HCT116 (cell line): ENCODE results near the gene MAS1. TPM values are rescaled to one million over a fixed set of nuclear protein-coding genes. Genes with fewer than 3 reads are reported as not detected.

Experiments used
- ATAC-seq: fragments of 200-7000 bp; cut with Tn5 transposase; 2 replicates; pipeline ENCODE4 v1.9.1; 2020; ENCODE audit warnings: mild to moderate bottlenecking, moderate library complexity
- BruUV-seq: library from RNA; stranded (reverse); fragments of 400-500 nt; replicated peaks from 2 replicates; lab custom pipeline; 2021; lab: Mats Ljungman, UMichigan
- CTCF ChIA-PET: fragments of 300-600 bp; sonication (Branson Sonifier 250); formaldehyde crosslinking; loops from one replicate; lab custom pipeline; 2021; ENCODE audit warnings: antibody characterized with exemption; lab: Charles Lee
- POLR2A ChIA-PET: fragments of 300-600, 350-600 bp; sonication (Branson Sonifier 250); formaldehyde crosslinking; loops from one replicate; lab custom pipeline; 2021; ENCODE audit warnings: antibody characterized with exemption; lab: Charles Lee
- RAD21 ChIA-PET, 2 experiments: fragments of 300-600 bp; sonication (Branson Sonifier 250); formaldehyde crosslinking; loops; one replicate each; lab custom pipeline; 2023; ENCODE audit warnings: low total read pairs in 2 of 2; ENCODE audit not compliant: uncharacterized antibody in 2 of 2, unreplicated experiment in 2 of 2, low non-redundant PET in 1 of 2; lab: Charles Lee
- DNase-seq: peaks from one replicate; pipeline ENCODE4 v3.0.0-alpha.2; 2010; ENCODE audit warnings: low read depth, low spot score
- H2AFZ ChIP-seq: fragments of 200-600 bp; shearing (Covaris generic), sonication (generic); 2 replicates; pipeline ENCODE4 v1.6.1; 2017; ENCODE audit warnings: low read depth, mixed run types, mixed read lengths, antibody characterized with exemption, low read length; ENCODE audit not compliant: poor library complexity, severe bottlenecking
- H3K27ac ChIP-seq: 2 replicates; pipeline ENCODE4 v1.5.1; 2012; ENCODE audit warnings: low read depth, low read length
- H3K27me3 ChIP-seq: fragments of 200-600 bp; sonication (generic); 2 replicates; pipeline ENCODE4 v1.6.1; 2016; ENCODE audit warnings: mixed run types, low read length, mixed read lengths; ENCODE audit not compliant: insufficient read depth
- H3K36me3 ChIP-seq, 2 experiments: fragments of 200-500 bp in 1 of 2; fragments of 200-600 bp in 1 of 2; sonication (Bioruptor generic) in 1 of 2; sonication (generic) in 1 of 2; 2 replicates each; pipeline versions ENCODE4 v1.5.1 to v1.6.1; 2014 to 2016; ENCODE audit warnings: low read length in 2 of 2, inconsistent platforms in 1 of 2, mixed read lengths in 1 of 2, mixed run types in 1 of 2; ENCODE audit not compliant: insufficient read depth in 2 of 2, control insufficient read depth in 1 of 2
- H3K4me1 ChIP-seq, 2 experiments: fragments of 200-600 bp in 1 of 2; sonication (generic) in 1 of 2; 2 replicates each; pipeline versions ENCODE4 v1.5.1 to v1.6.1; 2012 to 2017; ENCODE audit warnings: low read length in 2 of 2, inconsistent platforms in 1 of 2, mild to moderate bottlenecking in 1 of 2, mixed read lengths in 1 of 2, mixed run types in 1 of 2, moderate library complexity in 1 of 2; ENCODE audit not compliant: insufficient read depth in 2 of 2, control insufficient read depth in 1 of 2
- H3K4me2 ChIP-seq: fragments of 200-600 bp; sonication (generic); 2 replicates; pipeline ENCODE4 v1.6.1; 2017; ENCODE audit warnings: mixed run types, low read length, mixed read lengths
- H3K4me3 ChIP-seq, 2 experiments: fragments of 200-600 bp in 1 of 2; sonication (generic) in 1 of 2; replicated peaks in 1 of 2; 2 replicates each; pipeline ENCODE4 v1.5.1; 2011 to 2016; ENCODE audit warnings: low read length in 2 of 2, control low read depth in 1 of 2, low read depth in 1 of 2, mild to moderate bottlenecking in 1 of 2, mixed read lengths in 1 of 2, mixed run types in 1 of 2
- H3K79me2 ChIP-seq: fragments of 200-600 bp; sonication (generic); 2 replicates; pipeline ENCODE4 v1.6.1; 2017; ENCODE audit warnings: mild to moderate bottlenecking, mixed run types, low read length, moderate library complexity, mixed read lengths; ENCODE audit not compliant: insufficient read depth
- H3K9ac ChIP-seq: fragments of 200-600 bp; sonication (generic); 2 replicates; pipeline ENCODE4 v1.6.1; 2016; ENCODE audit warnings: low read length, mixed read lengths
- H3K9me2 ChIP-seq: fragments of 200-600 bp; sonication (generic), shearing (Covaris generic); 2 replicates; pipeline ENCODE4 v1.6.1; 2017; ENCODE audit warnings: mixed run types, mild to moderate bottlenecking, moderate library complexity; ENCODE audit not compliant: insufficient read depth
- H3K9me3 ChIP-seq, 2 experiments: fragments of 200-500 bp in 1 of 2; fragments of 200-600 bp in 1 of 2; sonication (Bioruptor generic) in 1 of 2; sonication (generic) in 1 of 2; 2 replicates each; pipeline ENCODE4 v1.6.1; 2014 to 2017; ENCODE audit warnings: low read length in 2 of 2, mixed read lengths in 2 of 2, inconsistent platforms in 1 of 2, low read depth in 1 of 2, mild to moderate bottlenecking in 1 of 2, mixed run types in 1 of 2, moderate library complexity in 1 of 2; ENCODE audit not compliant: control insufficient read depth in 1 of 2, insufficient read depth in 1 of 2
- H4K20me1 ChIP-seq: fragments of 200-600 bp; sonication (generic), shearing (Covaris generic); 2 replicates; pipeline ENCODE4 v1.6.1; 2017; ENCODE audit warnings: mixed run types, mild to moderate bottlenecking, moderate library complexity; ENCODE audit not compliant: insufficient read depth
- EZH2 ChIP-seq: fragments of 200-600 bp; sonication (generic); IDR thresholded peaks from 2 replicates; pipeline ENCODE4 v1.6.1; 2017; ENCODE audit warnings: antibody characterized with exemption, mixed run types
- POLR2A ChIP-seq: IDR thresholded peaks from 2 replicates; pipeline ENCODE4 v1.7.0; 2011; ENCODE audit warnings: borderline replicate concordance; ENCODE audit not compliant: insufficient read depth, insufficient read length; ENCODE audit errors: extremely low read depth
- POLR2AphosphoS5 ChIP-seq: IDR thresholded peaks from 2 replicates; pipeline ENCODE4 v1.6.1; 2011; ENCODE audit warnings: mild to moderate bottlenecking, low read depth, low read length, moderate library complexity
- ZFX ChIP-seq: fragments of 450-650 bp; IDR thresholded peaks from 2 replicates; pipeline ENCODE4 v1.6.1; 2017
- intact Hi-C: fragments of 100-400 bp; cut with micrococcal nuclease; formaldehyde crosslinking; loops from 2 replicates; pipeline ENCODE4 v1.10.0; 2022
- total RNA-seq: library from RNA; stranded (reverse); gene quantifications from one replicate; pipeline ENCODE4 v1.2.1, GENCODE V29; 2021; ENCODE audit not compliant: unreplicated experiment
- TF ChIP-seq, protein P1 (sequence below): IDR thresholded peaks from 2 replicates; pipeline ENCODE4 v1.6.1; 2011; ENCODE audit warnings: mild to moderate bottlenecking, low read length, moderate library complexity; ENCODE audit not compliant: insufficient replicate concordance; ENCODE audit errors: extremely low read depth
- TF ChIP-seq, protein P2 (sequence below): IDR thresholded peaks from 2 replicates; pipeline ENCODE4 v1.6.1; 2012
- TF ChIP-seq, protein P3 (sequence below), 3 experiments: fragments of 200-600 bp in 1 of 3; sonication (generic) in 1 of 3; IDR thresholded peaks in 2 of 3; conservative IDR thresholded peaks in 1 of 3; 2 replicates each; pipeline ENCODE4 v1.5.1; 2012 to 2017; ENCODE audit warnings: low read depth in 2 of 3, low read length in 2 of 3, antibody characterized with exemption in 1 of 3, borderline replicate concordance in 1 of 3, control low read depth in 1 of 3, mild to moderate bottlenecking in 1 of 3, mixed read lengths in 1 of 3, mixed run types in 1 of 3, moderate library complexity in 1 of 3; ENCODE audit not compliant: insufficient read depth in 1 of 3

Gene MAS1
- total RNA-seq, 1 experiment from 2014 or later: not detected

DNA sequence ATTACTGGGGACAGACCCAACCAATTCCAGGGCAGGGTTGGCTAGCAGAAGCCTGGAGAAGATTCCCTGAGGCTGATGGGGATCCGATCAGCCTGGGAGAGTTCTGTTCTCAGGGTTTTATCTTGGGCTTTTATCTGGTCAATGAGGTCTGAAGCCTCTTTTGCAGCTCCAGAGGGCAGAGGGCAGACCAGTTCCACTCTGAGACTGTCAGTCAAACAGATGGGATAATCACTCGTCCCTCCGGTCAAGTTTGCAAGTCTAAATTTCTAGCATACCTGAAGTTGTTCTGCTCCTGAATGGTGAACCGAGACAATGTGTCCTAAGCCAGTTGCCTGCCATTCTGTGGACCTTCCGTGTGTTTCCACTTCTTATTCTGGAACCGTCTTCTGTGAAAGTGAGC is 3.0 kb upstream of the MAS1 start:
- no peak overlapping the region for H3K4me3 ChIP-seq
- no peaks in the 10 kb centered on the region for H3K36me3 ChIP-seq
- no peaks in the 10 kb centered on the region for H3K4me1 ChIP-seq
- intact Hi-C loops: no loop called here
- H3K27me3 ChIP-seq: peaks cover 68% of the 10 kb centered on the region
- no peaks in the 10 kb centered on the region for H4K20me1 ChIP-seq
- RAD21 ChIA-PET: no interaction called here
- no peaks in the 10 kb centered on the region for H3K9me2 ChIP-seq
- H3K4me2 ChIP-seq: no peak overlapping the region
- BruUV-seq: no TSS peak
- POLR2A ChIA-PET: no interaction called here
- TF ChIP-seq, protein P1, sequence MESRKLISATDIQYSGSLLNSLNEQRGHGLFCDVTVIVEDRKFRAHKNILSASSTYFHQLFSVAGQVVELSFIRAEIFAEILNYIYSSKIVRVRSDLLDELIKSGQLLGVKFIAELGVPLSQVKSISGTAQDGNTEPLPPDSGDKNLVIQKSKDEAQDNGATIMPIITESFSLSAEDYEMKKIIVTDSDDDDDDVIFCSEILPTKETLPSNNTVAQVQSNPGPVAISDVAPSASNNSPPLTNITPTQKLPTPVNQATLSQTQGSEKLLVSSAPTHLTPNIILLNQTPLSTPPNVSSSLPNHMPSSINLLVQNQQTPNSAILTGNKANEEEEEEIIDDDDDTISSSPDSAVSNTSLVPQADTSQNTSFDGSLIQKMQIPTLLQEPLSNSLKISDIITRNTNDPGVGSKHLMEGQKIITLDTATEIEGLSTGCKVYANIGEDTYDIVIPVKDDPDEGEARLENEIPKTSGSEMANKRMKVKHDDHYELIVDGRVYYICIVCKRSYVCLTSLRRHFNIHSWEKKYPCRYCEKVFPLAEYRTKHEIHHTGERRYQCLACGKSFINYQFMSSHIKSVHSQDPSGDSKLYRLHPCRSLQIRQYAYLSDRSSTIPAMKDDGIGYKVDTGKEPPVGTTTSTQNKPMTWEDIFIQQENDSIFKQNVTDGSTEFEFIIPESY: no peak
- TF ChIP-seq ZFX (no peak), POLR2A (no peak), POLR2AphosphoS5 (no peak), EZH2 (no peak)
- TF ChIP-seq, protein P2, sequence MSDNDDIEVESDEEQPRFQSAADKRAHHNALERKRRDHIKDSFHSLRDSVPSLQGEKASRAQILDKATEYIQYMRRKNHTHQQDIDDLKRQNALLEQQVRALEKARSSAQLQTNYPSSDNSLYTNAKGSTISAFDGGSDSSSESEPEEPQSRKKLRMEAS: no peak
- TF ChIP-seq, protein P3, sequence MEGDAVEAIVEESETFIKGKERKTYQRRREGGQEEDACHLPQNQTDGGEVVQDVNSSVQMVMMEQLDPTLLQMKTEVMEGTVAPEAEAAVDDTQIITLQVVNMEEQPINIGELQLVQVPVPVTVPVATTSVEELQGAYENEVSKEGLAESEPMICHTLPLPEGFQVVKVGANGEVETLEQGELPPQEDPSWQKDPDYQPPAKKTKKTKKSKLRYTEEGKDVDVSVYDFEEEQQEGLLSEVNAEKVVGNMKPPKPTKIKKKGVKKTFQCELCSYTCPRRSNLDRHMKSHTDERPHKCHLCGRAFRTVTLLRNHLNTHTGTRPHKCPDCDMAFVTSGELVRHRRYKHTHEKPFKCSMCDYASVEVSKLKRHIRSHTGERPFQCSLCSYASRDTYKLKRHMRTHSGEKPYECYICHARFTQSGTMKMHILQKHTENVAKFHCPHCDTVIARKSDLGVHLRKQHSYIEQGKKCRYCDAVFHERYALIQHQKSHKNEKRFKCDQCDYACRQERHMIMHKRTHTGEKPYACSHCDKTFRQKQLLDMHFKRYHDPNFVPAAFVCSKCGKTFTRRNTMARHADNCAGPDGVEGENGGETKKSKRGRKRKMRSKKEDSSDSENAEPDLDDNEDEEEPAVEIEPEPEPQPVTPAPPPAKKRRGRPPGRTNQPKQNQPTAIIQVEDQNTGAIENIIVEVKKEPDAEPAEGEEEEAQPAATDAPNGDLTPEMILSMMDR (IDR thresholded peaks at IDR 0.05 in 2 of 3, conservative IDR thresholded peaks at IDR 0.05 in 1 of 3; ENCODE audit: borderline replicate concordance in 1 of 3, insufficient read depth in 1 of 3, low read depth in 2 of 3, low read length in 2 of 3): no peak
- no peak overlapping the region for H2AFZ ChIP-seq
- H3K9me3 ChIP-seq: no peaks in the 10 kb centered on the region
- DNase-seq (no peak), ATAC-seq (no peak)
- no peaks in the 10 kb centered on the region for H3K79me2 ChIP-seq
- no peak overlapping the region for H3K9ac ChIP-seq
- no peak overlapping the region for H3K27ac ChIP-seq
- CTCF ChIA-PET: no interaction called here
